H1 (cell line): ENCODE results near the gene CMC1.

ENCODE experiments used
- BACH1 ChIP-seq: IDR thresholded peaks from 2 replicates; pipeline ENCODE4 v1.6.1; 2012; ENCODE audit warnings: low read length, improper control_type of control experiment
- EGR1 ChIP-seq: IDR thresholded peaks from 2 replicates; pipeline ENCODE4 v1.6.1; 2011; ENCODE audit warnings: low read depth, low read length, borderline replicate concordance
- POLR2A ChIP-seq, 2 experiments: IDR thresholded peaks; 1 replicate in 1 of 2; 2 replicates in 1 of 2; pipeline ENCODE4 v1.6.1; 2011; ENCODE audit warnings: low read depth in 2 of 2, low read length in 2 of 2, mild to moderate bottlenecking in 2 of 2; ENCODE audit errors: control extremely low read depth in 1 of 2
- ZNF274 ChIP-seq: IDR thresholded peaks from 2 replicates; pipeline ENCODE4 v1.7.0; 2012; ENCODE audit warnings: low read length, borderline replicate concordance; ENCODE audit errors: extremely low read depth
- TF ChIP-seq, protein P1 (sequence below), 3 experiments: IDR thresholded peaks; 1 replicate in 2 of 3; 2 replicates in 1 of 3; pipeline versions ENCODE4 v1.5.1 to v1.6.1; 2011; ENCODE audit warnings: low read length in 3 of 3, mild to moderate bottlenecking in 3 of 3, inconsistent platforms in 2 of 3, low read depth in 1 of 3, moderate library complexity in 1 of 3; ENCODE audit not compliant: insufficient read depth in 1 of 3; ENCODE audit errors: control extremely low read depth in 1 of 3

GRCh38 chr3:28224430-28224829 lies 17.0 kb upstream of the CMC1 start:
- no peak for TF ChIP-seq ZNF274
- TF ChIP-seq BACH1: no peak
- TF ChIP-seq, protein P1, sequence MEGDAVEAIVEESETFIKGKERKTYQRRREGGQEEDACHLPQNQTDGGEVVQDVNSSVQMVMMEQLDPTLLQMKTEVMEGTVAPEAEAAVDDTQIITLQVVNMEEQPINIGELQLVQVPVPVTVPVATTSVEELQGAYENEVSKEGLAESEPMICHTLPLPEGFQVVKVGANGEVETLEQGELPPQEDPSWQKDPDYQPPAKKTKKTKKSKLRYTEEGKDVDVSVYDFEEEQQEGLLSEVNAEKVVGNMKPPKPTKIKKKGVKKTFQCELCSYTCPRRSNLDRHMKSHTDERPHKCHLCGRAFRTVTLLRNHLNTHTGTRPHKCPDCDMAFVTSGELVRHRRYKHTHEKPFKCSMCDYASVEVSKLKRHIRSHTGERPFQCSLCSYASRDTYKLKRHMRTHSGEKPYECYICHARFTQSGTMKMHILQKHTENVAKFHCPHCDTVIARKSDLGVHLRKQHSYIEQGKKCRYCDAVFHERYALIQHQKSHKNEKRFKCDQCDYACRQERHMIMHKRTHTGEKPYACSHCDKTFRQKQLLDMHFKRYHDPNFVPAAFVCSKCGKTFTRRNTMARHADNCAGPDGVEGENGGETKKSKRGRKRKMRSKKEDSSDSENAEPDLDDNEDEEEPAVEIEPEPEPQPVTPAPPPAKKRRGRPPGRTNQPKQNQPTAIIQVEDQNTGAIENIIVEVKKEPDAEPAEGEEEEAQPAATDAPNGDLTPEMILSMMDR (IDR thresholded peaks at IDR 0.05; ENCODE audit: control extremely low read depth in 1 of 3, insufficient read depth in 1 of 3, low read depth in 1 of 3, low read length in 3 of 3): no peak
- no peak for TF ChIP-seq POLR2A (IDR thresholded peaks at IDR 0.05; ENCODE audit: control extremely low read depth in 1 of 2, low read depth in 2 of 2, low read length in 2 of 2)
- TF ChIP-seq EGR1: no peak
